Colonic mucosa (tissue), 4 donors: ENCODE measurements around the gene AQP5. TPM values are rescaled to one million over a fixed set of nuclear protein-coding genes. Genes with fewer than 3 reads are reported as not detected.

Source experiments
- DNase-seq: peaks from one replicate; pipeline ENCODE4 v3.0.0-alpha.2; 2020
- H3K27ac ChIP-seq: fragments of 200-600 bp; one replicate; pipeline ENCODE4 v1.8.0; 2021
- H3K27me3 ChIP-seq: fragments of 200-600 bp; one replicate; pipeline ENCODE4 v1.8.0; 2021
- H3K36me3 ChIP-seq: fragments of 200-600 bp; one replicate; pipeline ENCODE4 v1.8.0; 2021
- H3K4me1 ChIP-seq: fragments of 200-600 bp; one replicate; pipeline ENCODE4 v1.8.0; 2021; ENCODE audit warnings: mild to moderate bottlenecking
- H3K4me3 ChIP-seq: fragments of 200-600 bp; one replicate; pipeline ENCODE4 v1.8.0; 2021
- H3K9ac ChIP-seq, 2 donors: one replicate each; pipeline ENCODE4 v1.7.0; 2013; ENCODE audit warnings: control low read depth in 2 of 2, low read depth in 2 of 2, low read length in 2 of 2
- H3K9me3 ChIP-seq: fragments of 200-600 bp; one replicate; pipeline ENCODE4 v1.8.0; 2021
- CTCF ChIP-seq: fragments of 200-600 bp; IDR thresholded peaks from one replicate; pipeline ENCODE4 v1.8.0; 2022; ENCODE audit warnings: antibody characterized with exemption, mild to moderate bottlenecking
- intact Hi-C: fragments of 100-400 bp; cut with DNase I; formaldehyde crosslinking; loops from one replicate; pipeline ENCODE4 v1.14.1; 2022
- total RNA-seq, 2 donors: library from RNA; stranded (reverse); fragmentation: NEBNext Ultra II Directional in 1 of 2; extraction: Animal tissue kit (Norgen Biotek cat#: 25700) in 1 of 2; gene quantifications; one replicate each; pipeline ENCODE4 v1.2.1, GENCODE V29; 2021
- donor health status: healthy.
- donor health status: DM: no; HTN: no; CAD: no.
- donor health status: DM: no; HTN: no; CAD: no.

Gene AQP5
- total RNA-seq, 2 donors from 2014 or later: not detected

GRCh38 chr12:49955899-49956662, 5.6 kb upstream of the AQP5 start:
- no peak for TF ChIP-seq CTCF
- H3K9me3 ChIP-seq: no peaks in the 10 kb centered on the region
- no peak overlapping the region for H3K9ac ChIP-seq
- no peak overlapping the region for H3K27ac ChIP-seq
- H3K4me1 ChIP-seq: peaks cover 3% of the 10 kb centered on the region
- no peak overlapping the region for H3K4me3 ChIP-seq
- H3K27me3 ChIP-seq: peaks cover 26% of the 10 kb centered on the region
- no peaks in the 10 kb centered on the region for H3K36me3 ChIP-seq
- no peak for DNase-seq
- intact Hi-C loops: no loop called here

- intact Hi-C loops: no loop called here
- Histone ChIP-seq H3K27ac (no peak overlapping the region), H3K9ac (no peak overlapping the region), H3K9me3 (no peaks in the 10 kb centered on the region), H3K4me1 (peaks cover 6% of the 10 kb centered on the region), H3K4me3 (no peak overlapping the region), H3K27me3 (peaks cover 31% of the 10 kb centered on the region), H3K36me3 (no peaks in the 10 kb centered on the region)
- no peak for DNase-seq
- TF ChIP-seq CTCF: no peak
Observed at GRCh38 chr12:49956663-49957569, 4.8 kb upstream of the AQP5 start.

- DNase-seq: no peak
- H3K9me3 ChIP-seq: no peaks in the 10 kb centered on the region
- intact Hi-C loops: no loop called here
- no peak for TF ChIP-seq CTCF
- H3K27ac ChIP-seq: no peak overlapping the region
- no peak overlapping the region for H3K4me3 ChIP-seq
- peaks cover 31% of the 10 kb centered on the region for H3K27me3 ChIP-seq
- no peak overlapping the region for H3K9ac ChIP-seq
- H3K4me1 ChIP-seq: peaks cover 6% of the 10 kb centered on the region
- H3K36me3 ChIP-seq: no peaks in the 10 kb centered on the region
Observed at GRCh38 chr12:49957570-49957967, 4.1 kb upstream of the AQP5 start.

- peaks cover 6% of the 10 kb centered on the region for H3K4me1 ChIP-seq
- no peak overlapping the region for H3K9ac ChIP-seq
- intact Hi-C loops: no loop called here
- peaks cover 25% of the 10 kb centered on the region for H3K27me3 ChIP-seq
- TF ChIP-seq CTCF: no peak
- no peak overlapping the region for H3K4me3 ChIP-seq
- H3K27ac ChIP-seq: no peak overlapping the region
- H3K9me3 ChIP-seq: no peaks in the 10 kb centered on the region
- no peaks in the 10 kb centered on the region for H3K36me3 ChIP-seq
- no peak for DNase-seq
Observed at GRCh38 chr12:49959685-49960473, 1.8 kb upstream of the AQP5 start.

GRCh38 chr12:49960474-49961110, 1.1 kb upstream of the AQP5 start:
- intact Hi-C loops: no loop called here
- peaks cover 18% of the 10 kb centered on the region for H3K27me3 ChIP-seq
- H3K9ac ChIP-seq: no peak overlapping the region
- no peak for DNase-seq
- no peaks in the 10 kb centered on the region for H3K36me3 ChIP-seq
- H3K4me1 ChIP-seq: peaks cover 6% of the 10 kb centered on the region
- H3K9me3 ChIP-seq: no peaks in the 10 kb centered on the region
- H3K27ac ChIP-seq: no peak overlapping the region
- TF ChIP-seq CTCF: no peak
- H3K4me3 ChIP-seq: no peak overlapping the region
